HepG2 (cell line): Measurements from ENCODE around the gene GNA12. TPM values are rescaled to one million over a fixed set of nuclear protein-coding genes. Genes with fewer than 3 reads are reported as not detected.

Experiments used
- ATF2 ChIP-seq: sonication (generic); formaldehyde crosslinking; IDR thresholded peaks from 2 replicates; pipeline ENCODE4 v1.4.0; 2020; ENCODE audit warnings: missing genetic modification reagents
- ATF7 ChIP-seq, 2 experiments: fragments of 450-650 bp in 1 of 2; sonication (generic) in 1 of 2; formaldehyde crosslinking in 1 of 2; IDR thresholded peaks; 2 replicates each; pipeline versions ENCODE4 v1.4.0 to v1.6.1; 2016 to 2020; ENCODE audit warnings: antibody characterized with exemption in 1 of 2, mild to moderate bottlenecking in 1 of 2, missing genetic modification reagents in 1 of 2
- E2F2 ChIP-seq: sonication (generic); formaldehyde crosslinking; IDR thresholded peaks from 2 replicates; pipeline ENCODE4 v1.4.0; 2020; ENCODE audit warnings: missing genetic modification reagents, borderline replicate concordance
- GFI1 ChIP-seq: sonication (generic); formaldehyde crosslinking; IDR thresholded peaks from 2 replicates; pipeline ENCODE4 v1.5.0; 2020; ENCODE audit warnings: missing genetic modification reagents, mild to moderate bottlenecking, borderline replicate concordance
- HBP1 ChIP-seq: IDR thresholded peaks from 2 replicates; pipeline ENCODE4 v1.6.1; 2016; ENCODE audit warnings: low read depth, control low read depth
- MXD3 ChIP-seq: IDR thresholded peaks from 2 replicates; pipeline ENCODE4 v1.6.1; 2016; ENCODE audit warnings: mild to moderate bottlenecking, missing biosample characterization, missing genetic modification reagents
- NCOA2 ChIP-seq: sonication (generic); formaldehyde crosslinking; IDR thresholded peaks from 2 replicates; pipeline ENCODE4 v1.8.0; 2022; ENCODE audit warnings: inconsistent platforms
- PRMT3 ChIP-seq: sonication (generic); formaldehyde crosslinking; IDR thresholded peaks from 2 replicates; pipeline ENCODE4 v1.8.1; 2022; ENCODE audit warnings: low read depth, mild to moderate bottlenecking, moderate library complexity, missing genetic modification reagents, borderline replicate concordance
- RBAK ChIP-seq: sonication (generic); formaldehyde crosslinking; IDR thresholded peaks from 2 replicates; pipeline ENCODE4 v1.5.1; 2020; ENCODE audit warnings: mild to moderate bottlenecking, missing genetic modification reagents
- RORA ChIP-seq: sonication (generic); formaldehyde crosslinking; IDR thresholded peaks from 2 replicates; pipeline ENCODE4 v1.5.0; 2020; ENCODE audit warnings: mild to moderate bottlenecking, missing genetic modification reagents, moderate library complexity
- SCMH1 ChIP-seq: sonication (generic); formaldehyde crosslinking; IDR thresholded peaks from 2 replicates; pipeline ENCODE4 v1.9.0; 2021; ENCODE audit warnings: missing genetic modification reagents, mild to moderate bottlenecking, borderline replicate concordance
- SMARCE1 ChIP-seq: fragments of 450-650 bp; IDR thresholded peaks from 2 replicates; pipeline ENCODE4 v1.6.1; 2017; ENCODE audit warnings: borderline replicate concordance
- SOX6 ChIP-seq, 2 experiments: fragments of 450-650 bp in 1 of 2; sonication (generic) in 1 of 2; formaldehyde crosslinking in 1 of 2; IDR thresholded peaks; 2 replicates each; pipeline versions ENCODE4 v1.4.0 to v1.6.1; 2017 to 2020; ENCODE audit warnings: antibody characterized with exemption in 1 of 2, mild to moderate bottlenecking in 1 of 2, missing genetic modification reagents in 1 of 2
- TBX2 ChIP-seq: sonication (generic); formaldehyde crosslinking; IDR thresholded peaks from 2 replicates; pipeline ENCODE4 v1.5.0; 2020; ENCODE audit warnings: missing genetic modification reagents, mild to moderate bottlenecking, borderline replicate concordance
- TFE3 ChIP-seq: IDR thresholded peaks from 2 replicates; pipeline ENCODE4 v1.6.1; 2016
- ZNF260 ChIP-seq: sonication (generic); formaldehyde crosslinking; IDR thresholded peaks from 2 replicates; pipeline ENCODE4 v1.4.0; 2020; ENCODE audit warnings: missing genetic modification reagents, low read depth, mild to moderate bottlenecking, borderline replicate concordance
- ZNF280B ChIP-seq: sonication (generic); formaldehyde crosslinking; IDR thresholded peaks from 2 replicates; pipeline ENCODE4 v1.5.0; 2020; ENCODE audit warnings: missing genetic modification reagents, mild to moderate bottlenecking, borderline replicate concordance
- ZNF557 ChIP-seq: sonication (generic); formaldehyde crosslinking; IDR thresholded peaks from 2 replicates; pipeline ENCODE4 v1.4.0; 2020; ENCODE audit warnings: missing genetic modification reagents
- ZNF589 ChIP-seq: sonication (generic); formaldehyde crosslinking; conservative IDR thresholded peaks from 2 replicates; pipeline ENCODE4 v1.8.0; 2022; ENCODE audit warnings: mild to moderate bottlenecking, moderate library complexity, missing genetic modification reagents
- ZNF75D ChIP-seq: sonication (generic); formaldehyde crosslinking; IDR thresholded peaks from 2 replicates; pipeline ENCODE4 v1.8.1; 2023; ENCODE audit warnings: missing genetic modification reagents, mild to moderate bottlenecking, borderline replicate concordance
- polyA plus RNA-seq, 8 experiments: library from polyadenylated mRNA; depleted of rRNA in 3 of 8; stranded (reverse) in 7 of 8; unstranded in 1 of 8; fragments of >200 nt; fragmentation: Illumina TruSeq in 4 of 8; extraction: Trizol in 4 of 8; gene quantifications; 2 replicates each; pipeline versions ENCODE4 v1.2.1 to v1.2.3, GENCODE V29; 2011 to 2016; ENCODE audit warnings: low read depth in 4 of 8, missing spikeins in 1 of 8, mixed read lengths in 1 of 8; ENCODE audit not compliant: insufficient read depth in 1 of 8
- total RNA-seq, 5 experiments: library from RNA; depleted of rRNA; stranded (reverse); fragments of >200 nt; fragmentation: Illumina TruSeq; extraction: Trizol; gene quantifications; 2 replicates each; pipeline ENCODE4 v1.2.3, GENCODE V29; 2016; ENCODE audit warnings: low read depth in 1 of 5

The GNA12 gene
- total and polyA plus RNA-seq, 2 of the 13 experiments (the other 11 are each of a cell fraction or from before 2014, with no cell fraction given) = 16.2 to 50.9 TPM

- TF ChIP-seq SOX6 (IDR thresholded peaks at IDR 0.05) (no peak), SOX6 (CRISPR knock-in tag; IDR thresholded peaks at IDR 0.05) (peak; percentile 93), PRMT3 (no peak), ZNF557 (CRISPR knock-in tag) (no peak), ATF7 (IDR thresholded peaks at IDR 0.05) (no peak), ATF7 (CRISPR knock-in tag; IDR thresholded peaks at IDR 0.05) (no peak), MXD3 (CRISPR knock-in tag) (0 out of 2 replicates have a peak, but pooled peaks have one; percentile 36), ZNF589 (CRISPR knock-in tag) (no peak), ZNF260 (CRISPR knock-in tag) (no peak), TFE3 (CRISPR knock-in tag) (peak; percentile 59; the same call in 1 of the 2 replicates), SCMH1 (no peak), RORA (no peak), RBAK (no peak), ATF2 (CRISPR knock-in tag) (0 out of 2 replicates have a peak, but pooled peaks have one; percentile 12), TBX2 (CRISPR knock-in tag) (peak; percentile 84), HBP1 (CRISPR knock-in tag) (0 out of 2 replicates have a peak, but pooled peaks have one; percentile 55), ZNF280B (CRISPR knock-in tag) (no peak), E2F2 (CRISPR knock-in tag) (no peak), ZNF75D (no peak), SMARCE1 (no peak), GFI1 (CRISPR knock-in tag) (peak; percentile 59; the same call in 1 of the 2 replicates), NCOA2 (CRISPR knock-in tag) (peak; percentile 82)
Observed at GRCh38 chr7:2802504-2803341, 41.4 kb downstream of the GNA12 start (continued).
